Measurements from ENCODE around the gene ZNF141. TPM values are rescaled to one million over a fixed set of nuclear protein-coding genes. Genes with fewer than 3 reads are reported as not detected.
"Not testable (repeated sequence)": the region's sequence is repeated elsewhere in the genome, so short reads cannot be mapped to it uniquely, and the experiment has no call there.

Gene ZNF141
- 12.7 and 14.8 TPM in 2 replicates for total RNA-seq

DNA sequence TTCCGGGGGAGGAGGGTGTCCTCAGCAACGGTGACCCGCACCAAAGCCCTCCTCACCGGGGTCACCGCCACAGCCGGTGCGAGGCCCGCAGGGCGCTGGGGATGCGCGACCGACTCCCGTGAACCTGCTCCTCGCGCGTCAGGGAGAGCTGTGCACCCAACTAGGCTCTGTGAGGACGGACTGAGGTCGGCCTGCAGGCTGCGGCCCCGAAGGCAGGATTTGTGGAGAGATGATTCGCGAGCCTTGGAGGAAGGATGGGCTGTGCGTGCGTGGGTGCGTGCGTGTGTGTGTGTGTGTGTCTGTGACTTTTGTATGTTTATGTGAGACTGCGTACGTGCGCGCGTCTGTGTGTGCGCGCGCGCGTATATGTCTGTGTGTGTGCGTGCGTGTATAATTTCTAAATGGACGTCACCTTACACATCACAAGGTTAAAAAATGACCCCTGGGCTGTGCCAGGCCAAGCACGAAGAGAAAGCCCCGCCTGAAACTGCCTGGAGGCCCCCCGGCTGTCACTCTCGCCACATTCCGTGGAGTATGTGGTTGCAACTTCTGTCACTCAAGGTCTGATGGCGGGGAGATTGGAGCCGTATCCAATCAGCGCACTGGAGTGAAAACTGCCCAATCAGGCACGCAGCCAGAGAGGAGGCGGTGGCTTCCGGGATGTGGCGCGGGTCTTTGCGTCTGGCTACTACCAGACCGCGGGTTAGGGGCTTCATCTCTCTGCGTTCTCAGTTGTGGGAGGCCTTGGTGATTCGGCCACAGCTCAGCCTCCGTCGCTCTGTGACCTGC, at the start of gene ZNF141:
ZNF141 (plus strand) TSS at position 672 of the 789 bp plus-strand sequence. CDS start 170 bp downstream, outside the sequence.
- peak; percentile 99 for DNase-seq

DNA sequence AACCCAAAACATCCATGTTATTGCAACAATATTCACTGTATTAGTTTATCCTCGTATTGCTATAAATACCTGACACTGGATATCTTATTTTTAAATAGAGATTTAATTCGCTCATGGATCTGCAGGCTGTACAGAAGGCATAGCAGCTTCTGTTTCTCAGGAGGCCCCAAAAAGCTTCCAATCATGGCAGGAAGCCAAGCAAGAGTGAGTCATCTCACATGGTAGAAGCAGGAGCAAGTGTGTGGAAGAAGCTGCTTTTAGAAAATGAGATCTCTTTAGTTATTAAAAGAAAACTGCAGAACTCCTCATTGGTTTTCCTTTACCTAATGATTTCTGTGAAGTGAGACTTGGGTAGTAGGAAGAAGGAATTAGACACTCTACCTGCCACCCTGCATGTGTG, 48.7 kb upstream of the ZNF141 start:
- peak; percentile 29 for DNase-seq

DNA sequence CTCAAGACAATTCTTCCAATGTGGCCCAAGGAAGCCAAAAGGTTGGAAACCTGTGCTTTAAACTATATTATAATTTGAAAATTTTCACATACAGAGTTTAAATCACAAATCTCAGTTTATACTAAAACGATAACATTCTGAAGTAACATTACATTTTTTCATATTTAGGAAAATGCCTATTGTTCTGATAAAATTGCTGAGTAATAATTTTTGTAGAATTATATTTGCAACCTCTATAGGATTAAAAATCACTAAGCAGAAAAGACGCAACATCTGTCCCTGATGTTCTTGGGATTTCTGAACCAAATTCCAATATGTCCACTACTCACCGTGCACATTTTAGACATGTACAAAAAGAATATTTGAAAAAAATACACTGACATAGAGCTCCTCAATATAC, 42.9 kb upstream of the ZNF141 start:
- DNase-seq = no peak

DNA sequence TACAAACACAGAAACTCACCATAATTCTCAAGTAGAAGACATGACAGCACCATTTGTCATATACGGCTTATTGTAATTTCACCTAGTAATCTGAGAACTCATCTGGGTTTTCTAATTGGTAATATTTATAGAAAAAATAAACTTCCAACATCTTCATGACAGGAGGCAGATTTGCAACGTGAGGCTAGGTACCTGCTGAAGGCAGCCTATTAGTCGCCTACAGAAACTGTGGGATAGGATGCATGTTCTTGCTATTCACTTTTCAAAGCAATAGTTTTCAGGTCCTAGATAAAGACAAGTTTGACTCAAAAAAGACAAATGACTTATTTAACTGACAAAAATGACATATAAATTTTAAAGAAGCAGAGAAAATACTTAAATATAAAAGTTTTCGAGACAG, 35.2 kb upstream of the ZNF141 start:
- DNase-seq = no peak

- not testable (repeated sequence) for DNase-seq
Measured at GRCh38 chr4:304516-304915, 33.1 kb upstream of the ZNF141 start.

- peak; percentile 80 for DNase-seq
Measured at GRCh38 chr4:304969-305680, 32.5 kb upstream of the ZNF141 start, which contains the start of gene ZNF732. TSS of gene ZNF732 (minus strand) at chr4:305474. CDS start at chr4:305310, 164 bp downstream.

GRCh38 chr4:306551-306961, 31.1 kb upstream of the ZNF141 start:
- no peak for DNase-seq

DNA sequence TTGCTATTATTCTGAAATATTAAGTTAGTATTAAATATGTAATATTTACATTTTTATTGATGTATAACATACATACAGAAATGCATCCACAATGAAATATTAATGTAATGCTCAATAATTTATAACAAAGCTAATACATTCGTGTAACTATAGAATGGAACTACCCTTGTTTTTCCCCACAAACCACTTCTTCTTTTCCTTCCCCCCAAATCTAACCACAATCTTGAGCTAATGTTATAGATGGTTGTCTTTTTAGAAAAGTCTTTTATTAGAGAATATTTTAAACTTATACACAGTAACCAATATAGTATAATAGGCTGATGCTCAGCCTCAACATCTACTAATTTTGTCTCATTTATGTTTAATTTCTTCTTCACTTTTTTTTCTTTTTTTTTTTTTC, 27.8 kb upstream of the ZNF141 start:
- DNase-seq = no peak

GRCh38 chr4:314296-314903, 23.2 kb upstream of the ZNF141 start:
- no peak for DNase-seq

GRCh38 chr4:328729-329128, 8.9 kb upstream of the ZNF141 start:
- no peak for DNase-seq

- DNase-seq = no peak
Measured at GRCh38 chr4:335515-335914, 2.1 kb upstream of the ZNF141 start.

DNA sequence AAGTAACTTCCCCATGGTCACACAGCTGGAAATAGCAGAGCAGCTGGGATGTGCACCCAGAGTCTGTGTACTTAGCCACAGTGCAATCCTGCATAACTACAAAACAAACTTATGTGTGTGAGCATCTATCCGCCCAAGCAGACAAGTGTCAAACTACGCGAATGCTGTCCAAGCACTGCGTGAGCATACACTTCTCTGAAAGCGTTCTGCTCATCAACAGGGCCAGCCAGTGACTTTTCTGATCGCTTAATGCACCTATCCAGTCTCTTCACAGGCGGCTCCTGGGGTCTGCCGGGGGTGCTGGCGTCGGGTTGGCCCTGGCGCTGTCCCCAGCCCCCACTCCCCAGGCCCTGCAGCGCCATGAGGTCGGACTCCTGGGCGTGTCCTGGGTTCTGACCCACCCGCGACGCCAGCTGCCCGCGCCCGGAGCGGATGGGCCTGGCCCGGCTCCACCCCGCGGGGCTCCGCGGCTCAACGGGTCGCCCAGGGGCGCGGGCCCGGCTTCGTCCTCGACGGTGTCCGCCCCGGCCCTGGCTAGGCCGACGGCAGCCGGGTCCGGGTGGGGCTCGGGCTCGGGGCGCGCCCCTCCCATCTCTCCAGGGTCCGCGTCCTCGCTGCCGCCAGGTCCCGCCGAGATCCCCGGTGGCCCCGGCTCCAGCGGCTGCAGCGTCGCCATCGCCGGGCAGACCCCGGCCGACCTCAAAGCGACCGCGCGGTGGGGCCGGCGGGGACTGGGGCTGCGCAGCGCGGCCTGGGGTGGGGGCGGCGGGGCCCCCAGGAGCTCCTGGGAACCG, 1.3 kb upstream of the ZNF141 start:
- peak; percentile 16 for DNase-seq

DNA sequence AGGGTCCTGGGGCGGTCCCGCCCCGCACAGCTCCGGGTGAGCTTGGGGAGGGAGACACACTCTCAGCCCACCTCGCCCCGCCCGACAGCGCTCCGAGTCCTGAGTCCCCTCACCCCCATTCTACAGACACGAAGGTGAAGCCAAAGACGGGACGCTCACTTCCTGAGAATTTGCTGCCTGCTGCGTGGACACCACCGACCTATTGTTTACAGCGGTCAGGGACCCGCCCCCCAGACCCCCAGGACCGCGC, 796 bp upstream of the ZNF141 start:
- DNase-seq = no peak

DNA sequence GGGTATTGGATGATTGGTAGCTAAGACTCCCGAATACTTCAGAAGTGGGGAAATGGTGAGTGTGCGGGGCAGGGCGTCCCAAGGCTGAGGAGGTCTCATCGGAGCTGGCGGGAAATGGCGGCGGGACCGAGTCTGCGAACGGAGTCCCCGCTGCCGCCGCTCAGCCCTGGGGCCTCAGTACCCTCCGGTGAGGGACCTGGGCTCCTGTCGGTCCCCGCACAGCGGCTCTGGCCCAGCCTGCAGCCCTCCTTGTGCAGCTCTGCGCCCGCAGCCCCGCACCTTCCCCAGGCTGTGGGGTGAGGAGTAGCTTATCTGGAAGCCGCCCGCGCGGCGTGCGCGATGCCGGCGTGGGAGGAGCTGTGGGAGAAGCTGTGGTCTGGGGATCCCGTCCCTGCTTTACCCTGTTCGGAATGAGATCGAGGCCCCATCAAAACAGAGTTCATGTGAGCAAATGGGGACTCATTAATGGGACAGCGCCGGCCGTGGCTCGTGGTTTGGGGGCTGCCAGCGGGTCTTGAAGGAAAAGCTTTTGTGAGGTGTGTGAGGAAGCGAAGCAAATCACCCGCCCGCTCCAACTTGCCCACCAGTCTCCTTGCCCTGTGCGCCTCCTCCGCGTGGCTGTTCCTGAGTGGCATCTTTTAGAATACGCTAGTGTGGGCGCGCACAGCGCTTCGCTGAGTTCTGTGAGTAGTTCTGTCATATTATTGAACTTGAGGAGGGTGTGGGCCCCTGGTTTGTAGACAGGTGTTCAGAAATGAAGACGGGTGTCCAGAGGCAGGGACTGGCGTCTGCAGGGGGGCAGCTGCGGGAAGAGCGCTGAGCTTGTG, 531 bp downstream of the ZNF141 start:
- DNase-seq = peak; percentile 58

DNA sequence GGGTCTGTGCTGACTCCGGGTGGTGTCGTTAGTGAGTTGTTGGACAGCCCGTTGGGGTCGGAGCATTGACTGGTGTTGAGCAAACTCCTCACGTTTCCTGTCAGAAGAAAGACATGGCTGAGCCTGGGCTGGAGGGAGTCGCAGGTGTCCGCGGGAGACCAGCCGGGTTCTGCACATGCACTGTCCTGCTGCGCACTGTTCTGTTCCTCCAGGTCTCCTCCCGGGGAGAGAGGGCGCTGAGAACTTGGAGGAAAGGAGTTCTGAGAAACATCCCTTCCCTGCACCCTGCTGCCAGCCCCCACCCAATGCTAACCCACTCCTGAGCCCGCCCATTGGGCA, 1.1 kb downstream of the ZNF141 start:
- DNase-seq = peak; percentile 15

GRCh38 chr4:340011-340410, 2.4 kb downstream of the ZNF141 start:
- DNase-seq = peak; percentile 4

- DNase-seq = no peak
Measured at GRCh38 chr4:373062-373839, 35.6 kb downstream of the ZNF141 start.

DNA sequence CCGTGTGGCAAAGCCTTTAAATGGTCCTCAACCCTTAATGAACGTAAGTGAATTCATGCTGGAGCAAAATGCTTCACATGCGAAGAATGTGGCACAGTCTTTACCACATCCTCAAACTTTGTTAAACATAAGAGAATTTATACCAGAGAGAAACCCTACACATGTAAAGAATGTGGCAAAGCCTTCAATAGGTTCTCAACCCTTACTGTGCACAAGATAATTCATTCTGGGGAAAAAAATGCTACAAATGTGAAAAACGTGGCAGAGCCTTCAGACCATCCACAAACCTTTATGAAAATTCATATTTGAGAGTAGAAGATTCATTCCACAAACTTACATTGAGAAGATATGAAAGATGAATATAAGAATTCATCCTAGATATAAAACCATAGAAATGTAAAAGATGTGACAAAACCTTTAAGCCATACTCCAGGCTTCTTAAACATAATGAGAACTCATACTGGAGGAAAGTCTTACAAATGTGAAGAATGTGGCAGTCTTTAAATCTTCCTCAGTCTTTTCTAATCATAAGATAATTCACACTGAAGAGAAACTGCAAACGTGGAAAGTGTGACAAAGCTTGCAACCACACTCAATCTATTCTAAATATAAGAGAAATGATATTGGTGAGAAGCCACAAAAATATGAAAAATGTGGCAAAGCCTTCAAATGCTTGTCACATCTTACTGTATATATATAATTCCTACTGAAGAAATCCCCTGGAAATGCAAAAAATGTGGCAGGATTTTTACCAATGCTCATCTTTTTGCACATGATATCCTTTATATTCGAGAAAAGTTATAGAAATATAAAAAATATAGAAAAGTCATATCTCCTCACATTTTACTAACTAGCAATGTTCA, 36.9 kb downstream of the ZNF141 start:
- DNase-seq = no peak

GRCh38 chr4:384311-385010, 46.8 kb downstream of the ZNF141 start:
- no peak for DNase-seq
